Activated T-cell treated with anti-CD3 and anti-CD28 coated beads for 1 hour (primary cell): Measurements from ENCODE around the gene CKS1B.

ENCODE experiments used
- DNase-seq: peaks from one replicate; pipeline ENCODE4 v3.0.0-alpha.2; 2020; ENCODE audit warnings: low read depth

Gene CKS1B

GRCh38 chr1:155015527-155016230 lies 41.2 kb downstream of the CKS1B start:
- no peak for DNase-seq

GRCh38 chr1:155016231-155016831 lies 41.9 kb downstream of the CKS1B start:
- DNase-seq: no peak

- peak; percentile 85 for DNase-seq
Observed at GRCh38 chr1:155017041-155017945, 42.8 kb downstream of the CKS1B start.

GRCh38 chr1:155017946-155018316 lies 43.5 kb downstream of the CKS1B start:
- no peak for DNase-seq

- DNase-seq: no peak
Observed at GRCh38 chr1:155018617-155019348, 44.3 kb downstream of the CKS1B start.

- no peak for DNase-seq
Observed at GRCh38 chr1:155019377-155020245, 45.1 kb downstream of the CKS1B start.

- DNase-seq: no peak
Observed at GRCh38 chr1:155022136-155022926, 47.9 kb downstream of the CKS1B start.

- no peak for DNase-seq
Observed at GRCh38 chr1:155022927-155023236, 48.4 kb downstream of the CKS1B start.

- no peak for DNase-seq
Observed at GRCh38 chr1:155023627-155024026, 49.1 kb downstream of the CKS1B start.

GRCh38 chr1:155024315-155024714 lies 49.8 kb downstream of the CKS1B start:
- no peak for DNase-seq

- no peak for DNase-seq
Observed at GRCh38 chr1:155026154-155026553, 51.7 kb downstream of the CKS1B start.

- no peak for DNase-seq
Observed at GRCh38 chr1:155026588-155026987, 52.1 kb downstream of the CKS1B start.
